Mammary epithelial cell (primary cell): ENCODE data around the gene STK39.

Source experiments
- EZH2 ChIP-seq: IDR thresholded peaks from 2 replicates; pipeline ENCODE4 v1.6.1; 2012; ENCODE audit warnings: low read length, inconsistent platforms, borderline replicate concordance
- TF ChIP-seq, protein P1 (sequence below), 2 donors: IDR thresholded peaks in 1 of 2; conservative IDR thresholded peaks in 1 of 2; 2 replicates each; pipeline ENCODE4 v1.5.1; 2011 to 2012; ENCODE audit warnings: inconsistent platforms in 2 of 2, low read length in 2 of 2, mild to moderate bottlenecking in 2 of 2, control low read depth in 1 of 2, low read depth in 1 of 2; ENCODE audit not compliant: insufficient read depth in 1 of 2; ENCODE audit errors: extremely low read depth in 1 of 2

DNA sequence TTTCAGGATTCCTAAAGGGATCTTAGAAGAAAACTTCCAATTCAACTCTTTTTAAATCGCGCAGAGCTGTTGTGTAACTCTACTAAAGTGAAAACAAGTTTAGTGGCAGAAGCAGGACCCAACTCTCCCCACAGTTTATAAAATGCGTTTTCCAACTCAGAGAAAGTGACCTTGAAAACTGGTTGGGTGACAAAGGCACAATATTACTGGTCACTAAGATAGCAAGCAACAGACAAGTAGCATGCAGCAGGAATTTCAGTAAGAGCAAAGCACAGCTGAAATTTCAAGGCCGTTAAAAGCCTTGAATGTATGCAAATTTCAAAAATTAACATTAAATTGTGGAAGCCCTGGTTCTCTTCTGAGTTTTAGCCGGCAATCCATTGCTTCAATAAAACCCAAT, 66.9 kb downstream of the STK39 start:
- TF ChIP-seq, protein P1, sequence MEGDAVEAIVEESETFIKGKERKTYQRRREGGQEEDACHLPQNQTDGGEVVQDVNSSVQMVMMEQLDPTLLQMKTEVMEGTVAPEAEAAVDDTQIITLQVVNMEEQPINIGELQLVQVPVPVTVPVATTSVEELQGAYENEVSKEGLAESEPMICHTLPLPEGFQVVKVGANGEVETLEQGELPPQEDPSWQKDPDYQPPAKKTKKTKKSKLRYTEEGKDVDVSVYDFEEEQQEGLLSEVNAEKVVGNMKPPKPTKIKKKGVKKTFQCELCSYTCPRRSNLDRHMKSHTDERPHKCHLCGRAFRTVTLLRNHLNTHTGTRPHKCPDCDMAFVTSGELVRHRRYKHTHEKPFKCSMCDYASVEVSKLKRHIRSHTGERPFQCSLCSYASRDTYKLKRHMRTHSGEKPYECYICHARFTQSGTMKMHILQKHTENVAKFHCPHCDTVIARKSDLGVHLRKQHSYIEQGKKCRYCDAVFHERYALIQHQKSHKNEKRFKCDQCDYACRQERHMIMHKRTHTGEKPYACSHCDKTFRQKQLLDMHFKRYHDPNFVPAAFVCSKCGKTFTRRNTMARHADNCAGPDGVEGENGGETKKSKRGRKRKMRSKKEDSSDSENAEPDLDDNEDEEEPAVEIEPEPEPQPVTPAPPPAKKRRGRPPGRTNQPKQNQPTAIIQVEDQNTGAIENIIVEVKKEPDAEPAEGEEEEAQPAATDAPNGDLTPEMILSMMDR (conservative IDR thresholded peaks at IDR 0.05 in 1 of 2, IDR thresholded peaks at IDR 0.05 in 1 of 2; ENCODE audit: extremely low read depth in 1 of 2, insufficient read depth in 1 of 2, low read depth in 1 of 2, low read length in 2 of 2) = no peak
- no peak for TF ChIP-seq EZH2
